ENCODE results near the gene KBTBD4. TPM values are rescaled to one million over a fixed set of nuclear protein-coding genes. Genes with fewer than 3 reads are reported as not detected.
"Not testable (repeated sequence)": the region's sequence is repeated elsewhere in the genome, so short reads cannot be mapped to it uniquely, and the experiment has no call there.

Gene KBTBD4
- total and polyA plus RNA-seq, 7 donors = 11.3 to 29.9 (median 15.9) TPM

DNA sequence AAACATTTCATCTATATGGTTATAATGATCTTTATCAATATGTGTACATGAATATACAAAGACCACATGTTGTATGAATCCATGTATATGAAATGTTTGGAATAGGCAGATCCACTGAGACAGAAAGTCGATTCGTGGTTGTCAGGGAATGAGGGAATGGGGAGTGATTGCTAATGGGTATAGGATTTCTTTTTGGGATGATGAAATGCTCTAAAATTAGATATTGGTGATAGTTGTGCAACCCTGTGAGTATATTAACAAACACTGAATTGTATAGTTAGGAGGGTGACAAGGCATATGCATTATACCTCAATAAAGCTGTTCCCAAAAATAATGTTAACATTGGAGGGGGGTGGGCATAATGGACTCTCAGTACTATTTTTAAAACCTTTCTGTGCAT, 18.3 kb downstream of the KBTBD4 start:
- TF ChIP-seq POLR2AphosphoS5 (IDR thresholded peaks at IDR 0.05) (no peak), POLR2A (IDR thresholded peaks at IDR 0.05) (no peak), EP300 (IDR thresholded peaks at IDR 0.05) (no peak)
- TF ChIP-seq, protein P1, sequence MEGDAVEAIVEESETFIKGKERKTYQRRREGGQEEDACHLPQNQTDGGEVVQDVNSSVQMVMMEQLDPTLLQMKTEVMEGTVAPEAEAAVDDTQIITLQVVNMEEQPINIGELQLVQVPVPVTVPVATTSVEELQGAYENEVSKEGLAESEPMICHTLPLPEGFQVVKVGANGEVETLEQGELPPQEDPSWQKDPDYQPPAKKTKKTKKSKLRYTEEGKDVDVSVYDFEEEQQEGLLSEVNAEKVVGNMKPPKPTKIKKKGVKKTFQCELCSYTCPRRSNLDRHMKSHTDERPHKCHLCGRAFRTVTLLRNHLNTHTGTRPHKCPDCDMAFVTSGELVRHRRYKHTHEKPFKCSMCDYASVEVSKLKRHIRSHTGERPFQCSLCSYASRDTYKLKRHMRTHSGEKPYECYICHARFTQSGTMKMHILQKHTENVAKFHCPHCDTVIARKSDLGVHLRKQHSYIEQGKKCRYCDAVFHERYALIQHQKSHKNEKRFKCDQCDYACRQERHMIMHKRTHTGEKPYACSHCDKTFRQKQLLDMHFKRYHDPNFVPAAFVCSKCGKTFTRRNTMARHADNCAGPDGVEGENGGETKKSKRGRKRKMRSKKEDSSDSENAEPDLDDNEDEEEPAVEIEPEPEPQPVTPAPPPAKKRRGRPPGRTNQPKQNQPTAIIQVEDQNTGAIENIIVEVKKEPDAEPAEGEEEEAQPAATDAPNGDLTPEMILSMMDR (IDR thresholded peaks at IDR 0.05) = no peak
- no peak overlapping the region for H3K27ac ChIP-seq
- WGBS, 2 donors = 89 to 91% methylated on average over 2 of the region's 2 CpGs
- no peak for DNase-seq
- no peaks in the 10 kb centered on the region for H3K36me3 ChIP-seq
- no peak overlapping the region for H3K4me3 ChIP-seq
- H3K4me1 ChIP-seq = peaks cover 0 to 9% (median 7%) of the 10 kb centered on the region in 4 donors
- no peaks in the 10 kb centered on the region for H3K27me3 ChIP-seq
- no peaks in the 10 kb centered on the region for H3K9me3 ChIP-seq
- intact Hi-C loops (cut with DNase I) = no loop called here

DNA sequence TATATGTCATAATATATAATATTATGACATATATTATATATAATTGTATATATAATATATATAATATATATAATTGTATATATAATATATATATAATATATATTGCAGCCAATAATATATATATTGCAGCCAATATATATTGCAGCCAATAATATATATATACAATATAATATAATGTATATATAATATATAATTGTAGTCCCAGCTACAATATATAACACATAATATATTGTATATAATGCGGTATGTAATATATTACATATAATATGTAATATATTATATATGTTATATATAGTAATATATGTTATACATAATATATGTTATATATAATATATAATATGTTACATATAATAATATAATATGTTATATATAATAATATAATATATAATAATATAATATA, 20.1 kb downstream of the KBTBD4 start:
- Histone ChIP-seq H3K27me3 (no peaks in the 10 kb centered on the region), H3K36me3 (no peaks in the 10 kb centered on the region), H3K9me3 (no peaks in the 10 kb centered on the region), H3K4me3 (no peak overlapping the region), H3K4me1 (peaks cover 0 to 2% (median under 1%) of the 10 kb centered on the region in 4 donors), H3K27ac (no peak overlapping the region)
- TF ChIP-seq EP300 (IDR thresholded peaks at IDR 0.05) = no peak
- TF ChIP-seq, protein P1 (IDR thresholded peaks at IDR 0.05) = no peak
- TF ChIP-seq POLR2A (IDR thresholded peaks at IDR 0.05) = no peak
- no peak for TF ChIP-seq POLR2AphosphoS5 (IDR thresholded peaks at IDR 0.05)
- no peak for DNase-seq
- WGBS, 2 donors = 95 to 96% methylated on average over 1 of the region's 1 CpG
- intact Hi-C loops (cut with DNase I) = no loop called here

DNA sequence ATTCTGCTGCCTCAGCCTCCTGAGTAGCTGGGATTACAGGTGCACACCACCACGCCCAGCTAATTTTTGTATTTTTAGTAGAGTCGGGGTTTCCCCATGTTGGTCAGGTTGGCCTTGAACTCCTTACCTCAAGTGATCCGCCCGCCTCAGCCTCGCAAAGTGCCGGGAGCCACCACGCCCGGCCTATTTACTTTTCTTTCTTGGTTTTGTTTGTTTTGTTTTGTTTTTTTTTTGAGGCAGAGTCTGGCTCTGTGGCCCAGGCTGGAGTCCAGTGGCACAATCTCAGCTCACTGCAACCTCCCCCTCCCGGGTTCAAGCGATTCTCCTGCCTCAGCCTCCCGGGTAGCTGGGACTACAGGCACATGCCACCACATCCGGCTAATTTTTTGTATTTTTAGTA, 21.8 kb downstream of the KBTBD4 start:
- WGBS, 2 donors = 52 to 82% methylated on average over 12 of the region's 12 CpGs
- H3K9me3 ChIP-seq; H3K4me3 ChIP-seq; H3K27me3 ChIP-seq; H3K4me1 ChIP-seq; H3K36me3 ChIP-seq; H3K27ac ChIP-seq; intact Hi-C loops (cut with DNase I); DNase-seq: not testable (repeated sequence)

DNA sequence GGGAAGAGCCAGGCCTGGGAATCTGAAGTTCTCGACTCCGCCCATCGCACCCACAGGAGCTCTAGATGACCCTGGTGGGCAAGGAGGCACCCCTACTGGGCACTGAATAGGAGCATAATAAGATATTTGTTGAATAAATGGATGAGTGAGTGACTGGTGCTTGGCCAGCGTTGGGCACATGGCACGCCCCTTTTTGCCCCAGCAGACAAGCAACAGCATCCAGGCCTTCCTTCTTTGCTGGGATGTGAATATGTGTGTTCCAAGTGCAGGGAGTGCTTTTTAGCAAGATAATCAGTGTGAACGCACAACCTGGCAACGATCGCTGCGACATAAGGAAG, 25.4 kb downstream of the KBTBD4 start:
- Histone ChIP-seq H3K9me3 (no peaks in the 10 kb centered on the region), H3K4me1 (peaks cover 0 to 44% (median 31%) of the 10 kb centered on the region in 4 donors), H3K36me3 (no peaks in the 10 kb centered on the region), H3K27me3 (no peaks in the 10 kb centered on the region), H3K4me3 (peak overlapping the region; percentile 85 to 97 (median 94)), H3K27ac (peak overlapping the region; percentile 87 to 95 (median 94))
- DNase-seq = no peak
- no peak for TF ChIP-seq POLR2AphosphoS5 (IDR thresholded peaks at IDR 0.05)
- TF ChIP-seq, protein P1 (IDR thresholded peaks at IDR 0.05) = peak in 1 of 4 experiments; percentile 38
- intact Hi-C loops (cut with DNase I) = loop anchor here (2.0 to 5.0 kb wide), 3 partner anchors 36 to 127 kb away; partner anchors contain the start of gene PSMC3
- WGBS, 2 donors = 13 to 20% methylated on average over 9 of the region's 9 CpGs

GRCh38 chr11:47552566-47553405, 26.0 kb downstream of the KBTBD4 start, which contains the start of gene CELF1:
Gene CELF1 (minus strand): TSS chr11:47553132. CDS start chr11:47499523, 53,609 bp downstream.
- Histone ChIP-seq H3K27me3 (no peaks in the 10 kb centered on the region), H3K9me3 (no peaks in the 10 kb centered on the region), H3K27ac (peak within 1 kb of the TSS; percentile 87 to 95 (median 94)), H3K4me3 (peak within 1 kb of the TSS; percentile 85 to 97 (median 94)), H3K36me3 (no peaks in the 10 kb centered on the region), H3K4me1 (peaks cover 0 to 50% (median 35%) of the 10 kb centered on the region in 4 donors)
- intact Hi-C loops (cut with DNase I) = loop anchor here (2.0 to 5.0 kb wide), 3 partner anchors 35 to 126 kb away; partner anchors contain the start of gene PSMC3
- WGBS, 2 donors = 1% methylated on average over 89 of the region's 89 CpGs
- TF ChIP-seq, protein P1 (IDR thresholded peaks at IDR 0.05) = peak; percentile 26 to 95 (median 62)
- TF ChIP-seq POLR2A (IDR thresholded peaks at IDR 0.05) (peak in 1 of 2 donors; percentile 36), POLR2AphosphoS5 (IDR thresholded peaks at IDR 0.05) (peak; percentile 71 to 90 (median 81)), EP300 (IDR thresholded peaks at IDR 0.05) (no peak)
- DNase-seq = peak; percentile 95

All from sigmoid colon (tissue), 7 donors.